Right lobe of liver (tissue), 6 donors: Measurements from ENCODE around the gene ANAPC2. TPM values are rescaled to one million over a fixed set of nuclear protein-coding genes. Genes with fewer than 3 reads are reported as not detected.

Experiments used
- ATAC-seq, 4 donors: fragments of 200-7000 bp; cut with Tn5 transposase; one replicate each; pipeline ENCODE4 v1.9.1; 2020; ENCODE audit warnings: mild to moderate bottlenecking in 4 of 4, moderate library complexity in 4 of 4
- DNase-seq, 3 donors: peaks; one replicate each; pipeline ENCODE4 v3.0.0-alpha.2; 2020
- H3K27ac ChIP-seq, 3 donors: fragments of 200-600 bp; one replicate each; pipeline ENCODE4 v1.8.0; 2022
- H3K27me3 ChIP-seq, 2 donors: fragments of 200-600 bp; one replicate each; pipeline ENCODE4 v1.8.0; 2022
- H3K36me3 ChIP-seq, 4 donors: fragments of 200-600 bp; sonication (generic) in 1 of 4; one replicate each; pipeline versions ENCODE4 v1.5.1 to v1.8.0; 2017 to 2022; ENCODE audit warnings: control low read depth in 1 of 4
- H3K4me1 ChIP-seq, 4 donors: fragments of 200-600 bp; sonication (generic) in 1 of 4; one replicate each; pipeline versions ENCODE4 v1.5.1 to v1.8.0; 2017 to 2022; ENCODE audit warnings: control low read depth in 1 of 4
- H3K4me3 ChIP-seq, 3 donors: fragments of 200-600 bp; one replicate each; pipeline ENCODE4 v1.8.0; 2022
- H3K9me3 ChIP-seq, 4 donors: fragments of 200-600 bp; sonication (generic) in 1 of 4; one replicate each; pipeline versions ENCODE4 v1.5.1 to v1.8.0; 2017 to 2022; ENCODE audit warnings: control low read depth in 1 of 4
- CTCF ChIP-seq, 4 donors: fragments of 200-600 bp in 3 of 4; fragments of 450-650 bp in 1 of 4; IDR thresholded peaks; one replicate each; pipeline versions ENCODE4 v1.5.1 to v1.8.0; 2016 to 2022; ENCODE audit warnings: antibody characterized with exemption in 4 of 4, mild to moderate bottlenecking in 2 of 4
- POLR2A ChIP-seq: fragments of 450-650 bp; IDR thresholded peaks from one replicate; pipeline ENCODE4 v1.6.1; 2017; ENCODE audit warnings: antibody characterized with exemption, mild to moderate bottlenecking
- WGBS: methylation state at CpG from one replicate; pipeline ENCODE4 v1.1.6; 2018; ENCODE audit warnings: low coverage, low lambda C conversion rate; ENCODE audit not compliant: insufficient coverage; ENCODE audit errors: missing lambda C conversion rate; 5-methylcytosine and 5-hydroxymethylcytosine counted together
- intact Hi-C, 2 donors: fragments of 100-400 bp; cut with DNase I; formaldehyde crosslinking; loops; one replicate each; pipeline versions ENCODE4 v1.11.2 to v1.14.1; 2022
- total RNA-seq, 6 experiments: library from RNA; depleted of rRNA in 2 of 6; stranded (reverse); fragments of >200 nt in 2 of 6; fragmentation: NEBNext Ultra II Directional in 3 of 6; extraction: Animal tissue kit (Norgen Biotek cat#: 25700) in 3 of 6; gene quantifications; one replicate each; pipeline versions ENCODE4 v1.1.0 to v1.2.4, GENCODE V29; 2016 to 2023
- donor health status: DM: no; HTN: yes; CAD: no.
- donor health status: DM: no; HTN: no; CAD: no.
- donor health status: DM: no; HTN: no; CAD: no.
- donor health status: DM: no; HTN: yes; CAD: no.
- donor health status: DM: no; HTN: yes; CAD: no.

ANAPC2 gene
- total RNA-seq, 6 experiments from 2014 or later = 16.1 to 36.5 (median 27.9) TPM

GRCh38 chr9:137148242-137148641 is 40.1 kb downstream of the ANAPC2 start:
- Histone ChIP-seq H3K4me1 (no peaks in the 10 kb centered on the region), H3K4me3 (no peak overlapping the region), H3K27me3 (peaks cover 0 to 4% of the 10 kb centered on the region in 2 donors), H3K27ac (no peak overlapping the region), H3K36me3 (no peaks in the 10 kb centered on the region), H3K9me3 (no peaks in the 10 kb centered on the region)
- TF ChIP-seq POLR2A (no peak), CTCF (IDR thresholded peaks at IDR 0.05) (no peak)
- intact Hi-C loops = no loop called here
- DNase-seq = no peak
- no peak for ATAC-seq
- 41% methylated on average over 6 of the region's 27 CpGs for WGBS

- Histone ChIP-seq H3K4me1 (no peaks in the 10 kb centered on the region), H3K9me3 (no peaks in the 10 kb centered on the region), H3K27me3 (peaks cover 0 to 4% of the 10 kb centered on the region in 2 donors), H3K4me3 (no peak overlapping the region), H3K36me3 (no peaks in the 10 kb centered on the region), H3K27ac (no peak overlapping the region)
- no peak for ATAC-seq
- no peak for DNase-seq
- TF ChIP-seq CTCF (IDR thresholded peaks at IDR 0.05) (no peak), POLR2A (no peak)
- intact Hi-C loops = no loop called here
- 15% methylated on average over 12 of the region's 24 CpGs for WGBS
Observed at GRCh38 chr9:137147793-137148160, 40.6 kb downstream of the ANAPC2 start.

GRCh38 chr9:137147091-137147792 is 41.1 kb downstream of the ANAPC2 start:
- intact Hi-C loops = no loop called here
- Histone ChIP-seq H3K36me3 (no peaks in the 10 kb centered on the region), H3K9me3 (no peaks in the 10 kb centered on the region), H3K27me3 (peaks cover 0 to 4% of the 10 kb centered on the region in 2 donors), H3K4me1 (no peaks in the 10 kb centered on the region), H3K4me3 (no peak overlapping the region), H3K27ac (no peak overlapping the region)
- DNase-seq (no peak), ATAC-seq (no peak)
- TF ChIP-seq CTCF (IDR thresholded peaks at IDR 0.05) (no peak), POLR2A (no peak)
- 73% methylated on average over 19 of the region's 26 CpGs for WGBS

- no peak for ATAC-seq
- H3K27ac ChIP-seq = no peak overlapping the region
- no peaks in the 10 kb centered on the region for H3K9me3 ChIP-seq
- H3K4me1 ChIP-seq = no peaks in the 10 kb centered on the region
- WGBS = 30% methylated on average over 6 of the region's 9 CpGs
- H3K27me3 ChIP-seq = peaks cover 0 to 4% of the 10 kb centered on the region in 2 donors
- intact Hi-C loops = no loop called here
- H3K36me3 ChIP-seq = no peaks in the 10 kb centered on the region
- TF ChIP-seq POLR2A (no peak), CTCF (IDR thresholded peaks at IDR 0.05) (no peak)
- no peak for DNase-seq
- H3K4me3 ChIP-seq = no peak overlapping the region
Observed at GRCh38 chr9:137146527-137146918, 41.8 kb downstream of the ANAPC2 start.
